SK-N-SH (cell line): ENCODE measurements around the gene ZFYVE21. TPM values are rescaled to one million over a fixed set of nuclear protein-coding genes. Genes with fewer than 3 reads are reported as not detected.

ENCODE experiments used
- CTCF ChIA-PET: fragments of 300-600, 350-600 bp; formaldehyde crosslinking; extraction: SDS; loops from one replicate; lab custom pipeline; 2021; lab: Yijun Ruan, JAX
- POLR2A ChIA-PET: fragments of 350-600 bp; sonication (Branson Sonifier 250); formaldehyde crosslinking; extraction: SDS; loops from one replicate; lab custom pipeline; 2020; ENCODE audit warnings: antibody characterized with exemption, inconsistent platforms; lab: Yijun Ruan, JAX
- DNase-seq: peaks from one replicate; pipeline ENCODE4 v3.0.0; 2012
- H2AFZ ChIP-seq: fragments of 200-600 bp; sonication (generic); 2 replicates; pipeline ENCODE4 v1.8.1; 2016; ENCODE audit warnings: antibody characterized with exemption, mild to moderate bottlenecking, low read depth
- H3F3A ChIP-seq: fragments of 200-600 bp; sonication (generic); replicated peaks from 2 replicates; pipeline ENCODE3; 2016; ENCODE audit warnings: antibody characterized with exemption, mild to moderate bottlenecking; ENCODE audit not compliant: insufficient read depth
- H3K27ac ChIP-seq, 2 experiments: fragments of 200-500 bp in 1 of 2; fragments of 200-600 bp in 1 of 2; sonication (Bioruptor generic) in 1 of 2; sonication (generic), shearing (Covaris generic) in 1 of 2; 2 replicates each; pipeline versions ENCODE4 v1.5.1 to v1.6.1; 2014 to 2016; ENCODE audit warnings: low read depth in 2 of 2, inconsistent platforms in 1 of 2, low read length in 1 of 2, mild to moderate bottlenecking in 1 of 2, mixed read lengths in 1 of 2
- H3K27me3 ChIP-seq: fragments of 200-600 bp; sonication (generic), shearing (Covaris generic); 2 replicates; pipeline ENCODE4 v1.6.1; 2016; ENCODE audit warnings: mixed run types; ENCODE audit not compliant: insufficient read depth
- H3K36me3 ChIP-seq, 2 experiments: fragments of 200-500 bp in 1 of 2; fragments of 200-600 bp in 1 of 2; sonication (Bioruptor generic) in 1 of 2; sonication (generic) in 1 of 2; replicated peaks in 1 of 2; 2 replicates each; pipeline versions ENCODE3 to v1.5.1; 2014 to 2016; ENCODE audit warnings: low read length in 1 of 2, mild to moderate bottlenecking in 1 of 2; ENCODE audit not compliant: insufficient read depth in 2 of 2, control insufficient read depth in 1 of 2
- H3K4me1 ChIP-seq, 2 experiments: fragments of 200-500 bp in 1 of 2; fragments of 200-600 bp in 1 of 2; sonication (Bioruptor generic) in 1 of 2; sonication (generic), shearing (Covaris generic) in 1 of 2; 2 replicates each; pipeline versions ENCODE4 v1.5.1 to v1.6.1; 2014 to 2016; ENCODE audit warnings: low read depth in 1 of 2, low read length in 1 of 2, mixed run types in 1 of 2; ENCODE audit not compliant: insufficient read depth in 2 of 2, control insufficient read depth in 1 of 2
- H3K4me2 ChIP-seq: fragments of 200-600 bp; sonication (generic), shearing (Covaris generic); 2 replicates; pipeline ENCODE4 v1.6.1; 2017; ENCODE audit warnings: mixed run types
- H3K4me3 ChIP-seq, 2 experiments: fragments of 200-500 bp in 1 of 2; fragments of 200-600 bp in 1 of 2; sonication (Bioruptor generic) in 1 of 2; sonication (generic), shearing (Covaris generic) in 1 of 2; 2 replicates each; pipeline versions ENCODE4 v1.5.1 to v1.8.1; 2014 to 2016; ENCODE audit warnings: low read depth in 2 of 2, inconsistent platforms in 1 of 2, low read length in 1 of 2, mild to moderate bottlenecking in 1 of 2, mixed read lengths in 1 of 2, moderate library complexity in 1 of 2
- H3K79me2 ChIP-seq: fragments of 200-600 bp; sonication (generic); 2 replicates; pipeline ENCODE4 v1.8.1; 2017; ENCODE audit warnings: mild to moderate bottlenecking; ENCODE audit not compliant: insufficient read depth
- H3K9ac ChIP-seq: fragments of 200-600 bp; sonication (generic); 2 replicates; pipeline ENCODE4 v1.6.1; 2017; ENCODE audit warnings: mixed run types
- H3K9me2 ChIP-seq: fragments of 200-600 bp; sonication (generic); 2 replicates; pipeline ENCODE4 v1.6.1; 2017; ENCODE audit warnings: mixed run types
- H3K9me3 ChIP-seq: fragments of 200-600 bp; sonication (generic); 2 replicates; pipeline ENCODE4 v1.6.1; 2017; ENCODE audit warnings: mixed run types, mild to moderate bottlenecking, moderate library complexity
- H4K20me1 ChIP-seq: fragments of 200-600 bp; sonication (generic); 2 replicates; pipeline ENCODE4 v1.6.1; 2017; ENCODE audit warnings: mild to moderate bottlenecking, mixed run types; ENCODE audit not compliant: insufficient read depth
- CHD2 ChIP-seq: fragments of 150-350 bp; IDR thresholded peaks from 2 replicates; pipeline ENCODE4 v1.6.1; 2018; ENCODE audit warnings: low read length; ENCODE audit not compliant: partially characterized antibody
- EP300 ChIP-seq, 2 experiments: IDR thresholded peaks; 2 replicates each; pipeline versions ENCODE4 v1.4.0 to v1.6.1; 2012; ENCODE audit warnings: borderline replicate concordance in 1 of 2, low read depth in 1 of 2, low read length in 1 of 2
- GATA2 ChIP-seq: sonication (generic); formaldehyde crosslinking; IDR thresholded peaks from 2 replicates; pipeline ENCODE4 v1.5.0; 2020; ENCODE audit warnings: mild to moderate bottlenecking, missing genetic modification reagents
- IRF3 ChIP-seq: fragments of 150-350 bp; IDR thresholded peaks from 2 replicates; pipeline ENCODE4 v1.6.1; 2016; ENCODE audit warnings: mild to moderate bottlenecking, low read depth, low read length
- MXI1 ChIP-seq: IDR thresholded peaks from 2 replicates; pipeline ENCODE4 v1.6.1; 2012; ENCODE audit warnings: mild to moderate bottlenecking, low read depth, low read length, improper control_type of control experiment
- NFIC ChIP-seq: IDR thresholded peaks from 2 replicates; pipeline ENCODE4 v1.4.0; 2012; ENCODE audit warnings: borderline replicate concordance
- NRF1 ChIP-seq: IDR thresholded peaks from 2 replicates; pipeline ENCODE4 v1.6.1; 2012; ENCODE audit warnings: low read depth, mild to moderate bottlenecking, low read length
- PBX3 ChIP-seq: IDR thresholded peaks from 2 replicates; pipeline ENCODE4; 2012
- RCOR1 ChIP-seq: fragments of 150-350 bp; IDR thresholded peaks from 2 replicates; pipeline ENCODE4 v1.6.1; 2017; ENCODE audit warnings: antibody characterized with exemption, low read length
- TCF12 ChIP-seq: IDR thresholded peaks from 2 replicates; pipeline ENCODE4 v1.4.0; 2012
- ZBTB33 ChIP-seq: IDR thresholded peaks from 2 replicates; pipeline ENCODE4 v1.4.0; 2012; ENCODE audit warnings: low read depth, borderline replicate concordance
- WGBS: methylation state at CpG from one replicate; pipeline ENCODE4 v1.1.6; 2017; ENCODE audit warnings: low lambda C conversion rate; 5-methylcytosine and 5-hydroxymethylcytosine counted together
- polyA plus RNA-seq, 3 experiments: library from polyadenylated mRNA; depleted of rRNA; stranded (reverse); fragments of >200 nt; gene quantifications; 2 replicates each; pipeline ENCODE4 v1.2.3, GENCODE V29; 2012

Gene ZFYVE21
- polyA plus RNA-seq, 1 of the 3 experiments (the other 2 are of a cell fraction): 82.1 TPM

- ChIA-PET POLR2A (no interaction called here), CTCF (interaction anchor here (1.0 kb wide), 1 partner anchor 17 kb away, joined by 3 read pairs; no protein-coding TSS in a partner anchor)
- Histone ChIP-seq H3K9me3 (no peaks in the 10 kb centered on the region), H3K9me2 (no peaks in the 10 kb centered on the region), H3K79me2 (no peaks in the 10 kb centered on the region), H3K36me3 (peaks cover 8 to 43% of the 10 kb centered on the region in 2 experiments), H3K27me3 (no peaks in the 10 kb centered on the region), H2AFZ (no peak overlapping the region), H3K4me2 (no peak overlapping the region), H3K4me1 (no peaks in the 10 kb centered on the region; a peak in 1 of 4 replicates), H4K20me1 (no peaks in the 10 kb centered on the region), H3K27ac (no peak overlapping the region), H3F3A (no peaks in the 10 kb centered on the region), H3K9ac (no peak overlapping the region), H3K4me3 (no peak overlapping the region)
- WGBS: 81% methylated on average over 10 of the region's 10 CpGs
- DNase-seq: no peak
- TF ChIP-seq PBX3 (no peak), ZBTB33 (no peak), MXI1 (no peak), NFIC (no peak), TCF12 (no peak), GATA2 (CRISPR knock-in tag) (no peak)
Observed at GRCh38 chr14:103738166-103738565, 22.6 kb downstream of the ZFYVE21 start.

GRCh38 chr14:103738701-103739451 lies 23.3 kb downstream of the ZFYVE21 start:
- ChIA-PET POLR2A (no interaction called here), CTCF (no interaction called here)
- TF ChIP-seq IRF3: no peak
- TF ChIP-seq NRF1: no peak
- TF ChIP-seq CHD2: no peak
- no peak for TF ChIP-seq EP300 (IDR thresholded peaks at IDR 0.05; ENCODE audit: borderline replicate concordance in 1 of 2, low read depth in 1 of 2, low read length in 1 of 2)
- no peak for TF ChIP-seq TCF12
- TF ChIP-seq NFIC: no peak
- no peak for TF ChIP-seq RCOR1
- no peaks in the 10 kb centered on the region for H3K9me3 ChIP-seq
- H3K27me3 ChIP-seq: no peaks in the 10 kb centered on the region
- H3K79me2 ChIP-seq: no peaks in the 10 kb centered on the region
- no peak overlapping the region for H3K4me2 ChIP-seq
- H3K27ac ChIP-seq: no peak overlapping the region
- H2AFZ ChIP-seq: no peak overlapping the region
- no peak overlapping the region for H3K4me3 ChIP-seq
- 94% methylated on average over 34 of the region's 34 CpGs for WGBS
- H3K36me3 ChIP-seq: peaks cover 1 to 36% of the 10 kb centered on the region in 2 experiments
- H4K20me1 ChIP-seq: no peaks in the 10 kb centered on the region
- no peaks in the 10 kb centered on the region for H3F3A ChIP-seq
- no peak overlapping the region for H3K9ac ChIP-seq
- H3K9me2 ChIP-seq: no peaks in the 10 kb centered on the region
- no peak for DNase-seq
- H3K4me1 ChIP-seq: no peaks in the 10 kb centered on the region; a peak in 1 of 4 replicates
